Renal cortex interstitium (tissue), 11 donors: Measurements from ENCODE around the gene SLITRK1. TPM values are rescaled to one million over a fixed set of nuclear protein-coding genes. Genes with fewer than 3 reads are reported as not detected.

Source experiments
- DNase-seq, 11 donors: peaks; one replicate each; pipeline ENCODE4 v3.0.0-alpha.2; 2013; ENCODE audit warnings: low read depth in 9 of 11, low spot score in 4 of 11; ENCODE audit errors: extremely low read depth in 1 of 11
- polyA plus RNA-seq, 3 donors: library from polyadenylated mRNA; unstranded; fragments of 120-200 nt; gene quantifications; one replicate each; pipeline ENCODE4 v1.2.1, GENCODE V29; 2013; ENCODE audit not compliant: insufficient read length in 3 of 3

The SLITRK1 gene
- polyA plus RNA-seq, 3 donors: 0.06 to 0.40 (median 0.17) TPM

DNA sequence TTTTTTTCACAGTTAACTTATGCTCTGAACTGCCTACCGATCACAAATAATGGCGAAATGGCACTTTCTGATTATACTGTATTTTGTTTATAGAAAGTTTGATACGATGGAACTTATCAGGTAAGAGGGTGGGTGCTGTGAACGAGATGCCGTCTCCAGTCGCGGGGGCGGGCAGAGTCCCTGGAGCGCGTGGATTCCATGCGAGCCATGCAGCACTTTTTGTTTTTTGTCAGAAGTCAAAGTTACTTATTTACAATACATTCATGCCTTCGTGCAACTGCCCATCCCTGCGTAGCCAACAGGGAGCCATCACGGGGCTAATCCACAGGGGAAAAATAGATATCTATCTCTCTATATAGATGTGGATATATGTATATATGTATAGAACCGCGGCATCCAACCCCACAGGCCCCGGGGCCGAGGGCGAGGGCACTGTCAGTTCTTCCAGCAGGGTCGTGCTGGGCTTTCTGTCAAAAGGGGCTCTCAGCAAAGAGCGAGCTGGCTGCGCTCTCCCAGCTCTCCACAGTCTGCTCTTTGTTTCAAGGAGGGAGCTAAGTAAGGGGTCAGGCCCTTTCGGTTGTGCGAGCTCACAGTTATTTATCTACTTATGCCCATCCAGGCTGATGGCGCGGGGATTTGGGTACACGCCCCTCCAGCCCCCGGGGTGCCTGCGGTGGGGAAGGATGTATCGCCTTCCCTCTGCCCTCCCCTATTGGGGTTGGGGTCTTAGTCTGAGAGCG lies 3.4 kb downstream of the SLITRK1 start:
- DNase-seq: no peak

DNA sequence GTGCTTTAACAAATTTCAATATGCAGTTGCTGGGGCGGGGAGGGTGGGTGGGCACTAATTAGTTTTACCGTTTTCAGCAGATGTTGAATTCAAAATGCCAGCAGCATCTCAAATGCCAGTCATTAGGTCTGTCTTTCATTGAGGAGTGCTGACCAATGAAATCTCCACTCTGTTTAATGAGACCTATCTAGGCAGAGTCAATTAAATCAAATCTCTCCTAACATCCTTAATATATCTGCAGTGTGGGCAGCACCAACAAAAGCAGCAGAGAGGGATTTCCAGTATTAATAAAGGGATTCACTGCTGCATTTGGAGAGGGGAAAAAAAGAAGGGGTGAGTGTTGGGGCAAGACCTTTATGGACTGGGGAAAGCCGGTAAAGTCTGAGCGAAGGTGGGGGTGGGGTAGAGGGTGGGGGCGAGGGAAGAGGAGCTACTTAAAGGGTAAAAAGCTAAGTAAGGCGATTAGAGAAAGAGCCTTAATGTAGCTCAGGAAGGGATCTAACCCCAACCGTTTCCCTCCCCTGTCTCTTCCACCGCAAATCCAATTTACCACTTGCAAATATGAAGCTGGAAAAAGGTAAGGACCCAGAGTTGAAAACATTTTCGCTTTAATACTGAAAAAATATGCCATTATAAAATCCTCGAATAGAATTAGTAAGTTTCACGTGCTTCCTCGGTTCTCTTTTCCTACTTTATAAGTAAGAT lies 4.5 kb downstream of the SLITRK1 start:
- DNase-seq: no peak

DNA sequence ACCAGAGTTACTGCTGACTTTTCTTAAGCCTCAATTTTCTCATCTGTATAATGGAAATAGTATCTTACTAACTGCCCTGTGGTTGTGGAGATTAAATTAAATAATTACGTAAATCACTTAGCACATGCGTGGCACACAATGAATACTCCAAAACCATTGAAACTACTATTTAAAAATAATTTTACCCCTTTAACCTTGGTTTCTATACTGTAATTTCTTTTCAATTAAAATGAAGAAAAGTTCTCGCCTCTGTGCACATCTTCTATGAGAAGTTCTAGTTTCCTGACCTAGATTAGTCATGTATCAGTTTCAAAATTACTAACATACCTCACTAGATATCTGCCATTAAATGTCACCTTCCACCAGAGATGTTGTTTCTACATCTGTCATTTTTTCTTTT lies 5.7 kb downstream of the SLITRK1 start:
- no peak for DNase-seq

DNA sequence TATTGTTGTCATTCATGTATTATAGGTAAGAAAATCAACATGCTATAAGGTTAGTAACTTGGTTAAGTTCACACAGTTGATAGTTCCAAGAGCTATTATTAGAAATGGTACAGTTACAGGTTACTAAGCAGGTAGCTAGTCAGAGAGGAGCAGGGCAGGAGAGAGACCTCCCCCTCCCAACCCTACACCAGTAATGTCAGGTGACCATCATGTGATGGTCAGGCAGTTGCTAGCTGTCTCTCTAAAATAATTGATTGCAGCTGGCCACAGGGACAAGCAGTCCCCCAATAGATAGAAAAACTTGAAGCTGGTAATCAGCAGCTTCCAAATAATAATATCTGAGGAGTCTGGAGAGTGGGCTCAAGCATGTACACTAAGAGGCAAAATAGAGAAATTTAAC lies 14.6 kb downstream of the SLITRK1 start:
- DNase-seq: no peak

DNA sequence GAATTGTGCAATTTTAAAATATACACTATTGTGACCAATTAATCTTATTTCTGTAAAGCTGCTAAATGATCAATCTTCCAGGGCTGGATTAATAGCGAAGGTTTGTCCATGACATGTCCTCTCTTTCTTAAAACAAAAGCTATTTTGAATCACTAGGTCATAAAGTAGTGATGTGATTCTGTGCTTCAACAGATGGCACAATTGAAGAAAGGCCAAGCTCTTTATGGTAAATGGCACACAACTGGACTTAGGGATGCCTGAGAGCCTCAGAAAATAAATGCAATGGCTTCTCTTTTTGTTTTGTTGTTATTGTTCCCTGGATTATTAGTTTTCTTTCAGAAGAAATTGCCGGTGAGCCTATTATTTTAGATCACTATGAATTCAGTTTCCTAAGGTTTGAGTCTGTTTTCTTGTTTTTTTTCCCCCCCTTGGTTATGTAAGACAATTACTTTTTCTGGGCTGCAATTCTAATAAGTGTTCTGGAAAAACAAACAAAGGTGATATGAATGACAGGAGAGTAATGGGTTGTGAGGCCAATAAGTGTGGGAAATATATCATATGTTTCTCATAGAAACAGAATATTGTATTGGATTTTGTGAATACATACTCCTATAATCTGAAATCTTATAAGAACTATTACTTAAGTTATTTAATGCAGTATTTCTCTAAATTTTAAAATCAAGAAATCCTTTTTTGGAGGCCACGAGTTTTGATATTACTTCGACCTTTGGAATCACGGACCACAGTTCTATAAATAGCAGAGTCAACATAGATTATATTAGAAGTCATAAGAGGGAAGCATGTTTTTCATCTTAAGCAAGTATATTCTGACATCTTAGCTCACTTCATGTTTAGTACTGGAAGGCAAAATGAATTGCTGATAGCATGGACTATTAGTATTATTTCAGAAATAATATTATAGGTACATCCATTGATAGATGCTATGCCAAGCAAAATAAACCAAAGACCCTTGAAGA lies 16.8 kb downstream of the SLITRK1 start:
- DNase-seq: no peak

DNA sequence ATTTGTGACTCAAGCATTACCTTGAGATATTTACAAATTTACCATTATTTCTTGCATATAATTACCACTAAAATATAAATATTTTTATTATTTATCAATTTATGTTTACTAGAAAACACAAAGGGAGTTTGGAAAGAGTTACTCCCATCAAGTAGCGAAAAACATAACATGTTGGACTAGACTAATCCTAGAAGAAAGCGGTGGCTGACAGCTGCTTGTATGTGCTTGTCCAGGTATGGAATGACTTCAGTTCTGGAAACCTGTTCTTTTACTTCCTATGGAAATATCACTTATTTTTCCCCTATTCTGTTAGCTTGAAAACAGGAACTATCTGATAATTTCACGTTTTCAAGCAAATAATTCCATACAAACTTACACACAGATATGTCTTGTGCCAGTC lies 28.5 kb downstream of the SLITRK1 start:
- no peak for DNase-seq

DNA sequence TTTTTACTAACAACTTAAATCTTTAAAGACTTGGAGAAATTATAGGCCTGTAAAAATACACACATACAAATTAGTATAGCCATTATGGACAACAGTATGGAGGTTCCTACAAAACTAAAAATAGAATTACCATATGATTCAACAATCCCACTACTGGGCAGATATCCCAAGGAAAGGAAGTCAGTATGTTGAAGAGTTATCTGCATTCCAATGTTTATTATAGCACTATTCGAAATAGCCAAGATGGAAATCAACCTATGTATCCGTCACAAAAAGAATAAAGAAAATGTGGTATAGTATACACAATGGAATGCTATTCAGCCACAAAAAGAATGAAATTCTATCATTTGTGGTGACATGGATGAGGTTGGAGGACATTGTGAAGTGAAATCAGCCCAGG lies 37.2 kb downstream of the SLITRK1 start:
- DNase-seq: no peak

DNA sequence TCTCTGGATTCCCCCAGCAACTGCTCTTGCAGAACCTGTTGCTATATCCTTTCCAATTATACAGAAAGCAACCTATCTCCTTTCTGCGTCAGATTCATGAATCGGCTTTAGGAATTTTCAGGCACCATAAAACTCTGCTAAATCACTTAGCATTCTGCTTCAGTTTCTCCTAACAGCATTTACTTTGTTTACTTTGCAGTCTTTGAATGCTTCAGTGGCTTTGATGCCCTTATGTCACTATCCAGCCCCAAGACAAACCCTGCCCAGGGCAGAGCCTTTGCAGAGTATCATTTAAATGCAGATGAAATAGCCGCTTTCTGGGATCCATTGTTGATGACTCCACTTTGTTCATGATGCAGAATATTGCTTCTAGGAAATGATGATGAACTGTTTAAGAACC lies 43.1 kb downstream of the SLITRK1 start:
- peak in 10 of 11 donors; percentile 0 to 53 (median 28) for DNase-seq

DNA sequence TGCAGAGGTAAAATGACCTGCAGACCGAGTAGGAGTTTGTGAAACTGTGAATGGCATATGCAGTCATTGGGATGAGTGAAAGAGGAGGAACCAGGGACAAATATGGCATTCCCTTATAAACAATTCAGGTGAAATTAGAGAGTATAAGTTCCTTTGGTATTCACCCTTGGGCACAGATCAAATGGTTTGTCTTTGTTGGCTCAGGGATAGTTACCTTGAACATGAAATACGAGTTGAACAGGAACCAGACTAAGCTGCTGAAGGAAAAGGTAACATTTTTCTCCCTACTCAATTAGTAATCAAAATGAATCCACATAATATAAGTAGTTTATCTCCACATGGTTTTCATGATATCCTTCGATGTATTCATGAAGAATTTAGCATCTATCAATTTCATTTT lies 50.5 kb downstream of the SLITRK1 start:
- no peak for DNase-seq

DNA sequence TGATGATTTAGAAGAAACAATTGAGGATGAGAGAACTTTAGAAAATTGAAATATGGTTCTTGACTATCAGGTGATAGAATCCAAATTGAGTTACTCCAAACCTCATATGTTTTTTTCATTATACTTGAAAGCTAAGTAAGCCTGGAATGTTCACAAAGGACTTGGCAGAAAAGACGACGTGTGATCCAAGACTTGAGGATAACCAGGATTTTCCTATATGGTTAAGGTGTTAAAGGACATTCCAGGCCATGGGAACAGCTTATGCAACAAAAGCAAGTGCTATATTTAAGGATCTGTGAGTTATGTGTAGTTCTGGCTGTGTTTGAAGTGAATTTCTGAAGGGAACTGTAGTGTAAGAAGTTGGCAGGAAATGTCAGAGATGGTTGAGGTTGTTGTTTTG lies 52.5 kb downstream of the SLITRK1 start:
- DNase-seq: no peak

DNA sequence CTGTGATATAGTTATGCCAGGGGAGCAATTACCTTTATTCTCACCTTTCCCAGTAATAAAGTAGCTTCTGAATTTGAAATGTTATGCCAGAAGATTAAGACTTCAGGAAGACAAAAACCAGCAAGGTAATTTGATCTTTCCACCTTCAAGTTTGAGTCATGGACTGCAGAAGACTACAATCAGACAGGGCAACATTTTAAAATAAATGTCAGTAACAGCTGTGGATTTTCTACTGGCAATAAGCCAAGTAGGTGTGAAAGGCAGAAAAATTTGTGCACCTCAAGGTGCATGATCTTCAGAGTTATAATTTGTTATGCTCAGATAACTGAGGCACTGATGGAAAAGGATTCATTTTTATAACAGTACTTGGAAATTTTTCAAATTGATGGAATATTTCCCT lies 54.9 kb downstream of the SLITRK1 start:
- DNase-seq: no peak
